ENCODE measurements around the gene GLIPR1L2.
"Not testable (repeated sequence)": the region's sequence is repeated elsewhere in the genome, so short reads cannot be mapped to it uniquely, and the experiment has no call there.

DNA sequence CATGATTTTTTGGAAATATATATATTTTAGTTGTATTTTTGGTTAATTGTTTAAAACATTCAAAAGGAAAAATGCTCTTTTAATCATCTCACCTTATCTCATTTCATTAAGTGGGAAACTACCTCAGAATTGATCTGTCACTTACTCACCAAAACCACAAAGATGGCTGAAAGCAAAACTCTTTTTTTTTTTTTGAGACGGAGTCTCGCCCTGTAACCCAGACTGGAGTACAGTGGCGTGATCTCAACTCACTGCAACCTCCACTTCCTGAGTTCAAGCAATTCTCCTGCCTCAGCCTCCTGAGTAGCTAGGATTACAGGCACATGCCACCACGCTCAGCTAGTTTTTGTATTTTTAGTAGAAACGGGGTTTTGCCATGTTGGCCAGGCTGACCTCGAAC, 44.7 kb upstream of the GLIPR1L2 start:
- TF ChIP-seq, protein P1, sequence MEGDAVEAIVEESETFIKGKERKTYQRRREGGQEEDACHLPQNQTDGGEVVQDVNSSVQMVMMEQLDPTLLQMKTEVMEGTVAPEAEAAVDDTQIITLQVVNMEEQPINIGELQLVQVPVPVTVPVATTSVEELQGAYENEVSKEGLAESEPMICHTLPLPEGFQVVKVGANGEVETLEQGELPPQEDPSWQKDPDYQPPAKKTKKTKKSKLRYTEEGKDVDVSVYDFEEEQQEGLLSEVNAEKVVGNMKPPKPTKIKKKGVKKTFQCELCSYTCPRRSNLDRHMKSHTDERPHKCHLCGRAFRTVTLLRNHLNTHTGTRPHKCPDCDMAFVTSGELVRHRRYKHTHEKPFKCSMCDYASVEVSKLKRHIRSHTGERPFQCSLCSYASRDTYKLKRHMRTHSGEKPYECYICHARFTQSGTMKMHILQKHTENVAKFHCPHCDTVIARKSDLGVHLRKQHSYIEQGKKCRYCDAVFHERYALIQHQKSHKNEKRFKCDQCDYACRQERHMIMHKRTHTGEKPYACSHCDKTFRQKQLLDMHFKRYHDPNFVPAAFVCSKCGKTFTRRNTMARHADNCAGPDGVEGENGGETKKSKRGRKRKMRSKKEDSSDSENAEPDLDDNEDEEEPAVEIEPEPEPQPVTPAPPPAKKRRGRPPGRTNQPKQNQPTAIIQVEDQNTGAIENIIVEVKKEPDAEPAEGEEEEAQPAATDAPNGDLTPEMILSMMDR (IDR thresholded peaks at IDR 0.05) = not testable (repeated sequence)
- not testable (repeated sequence) for TF ChIP-seq ZFX (IDR thresholded peaks at IDR 0.05; ENCODE audit: borderline replicate concordance)
